Amniotic stem cell (primary cell): Measurements from ENCODE around the gene CHPT1.
"Not testable (repeated sequence)": the region's sequence is repeated elsewhere in the genome, so short reads cannot be mapped to it uniquely, and the experiment has no call there.

Experiments used
- DNase-seq: peaks from one replicate; lab custom pipeline; 2025; lab: John Stamatoyannopoulos, UW

CHPT1 gene

DNA sequence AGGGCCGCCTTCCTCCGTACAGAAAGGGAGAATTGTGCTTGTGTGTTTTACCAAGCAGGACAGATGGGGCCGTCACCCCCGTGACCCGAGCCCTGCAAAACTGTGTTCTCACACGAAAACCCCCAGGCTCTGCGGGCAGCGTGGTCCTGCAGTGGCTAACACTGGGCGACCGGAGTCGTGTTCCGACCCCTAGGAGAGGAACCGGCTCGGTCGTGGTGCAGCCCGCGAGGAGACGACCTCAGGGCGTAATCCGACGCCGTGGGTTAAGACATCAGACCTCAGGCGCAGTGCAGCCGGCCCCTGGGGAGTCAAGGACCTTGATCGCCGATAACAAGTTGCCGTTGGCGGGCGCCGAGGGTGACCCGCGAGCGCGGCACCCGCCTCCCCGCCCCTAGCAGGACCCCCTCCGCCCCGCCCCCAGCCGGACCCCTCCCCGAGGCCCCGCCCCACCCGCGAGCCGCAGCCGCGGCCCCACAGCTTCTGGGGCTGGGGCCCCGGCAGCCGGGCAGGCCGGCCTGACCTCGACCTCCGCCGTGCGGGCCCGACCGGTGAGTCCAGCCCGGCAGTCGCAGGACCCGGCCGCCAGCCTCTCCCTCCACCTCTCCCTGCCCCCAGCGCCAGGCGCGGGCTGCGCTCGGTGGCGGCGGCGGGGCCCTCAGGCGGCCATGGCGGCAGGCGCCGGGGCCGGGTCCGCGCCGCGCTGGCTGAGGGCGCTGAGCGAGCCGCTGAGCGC lies at the start of gene CHPT1:
TSS of gene CHPT1 (plus strand) at position 444 of the 733 bp plus-strand sequence. CDS start at position 666, 222 bp downstream.
- no peak for DNase-seq

DNA sequence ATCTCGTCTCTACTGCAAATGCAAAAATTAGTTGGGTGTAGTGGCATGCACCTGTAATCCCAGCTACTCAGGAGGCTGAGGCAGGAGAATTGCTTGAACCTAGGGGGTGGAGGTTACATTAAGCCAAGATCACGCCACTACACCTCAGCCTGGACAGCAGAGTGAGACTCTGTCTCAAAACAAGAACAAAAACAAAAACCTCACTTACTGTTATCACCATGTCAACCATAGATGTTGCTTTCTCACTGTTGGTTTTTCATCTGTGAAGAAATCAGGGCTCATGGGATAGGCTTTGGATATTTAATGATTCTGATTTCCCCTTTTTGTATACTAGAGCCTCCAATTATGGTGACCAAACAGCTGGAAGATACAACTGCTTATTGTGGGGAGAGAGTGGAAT lies 49.7 kb upstream of the CHPT1 start:
- no peak for DNase-seq

DNA sequence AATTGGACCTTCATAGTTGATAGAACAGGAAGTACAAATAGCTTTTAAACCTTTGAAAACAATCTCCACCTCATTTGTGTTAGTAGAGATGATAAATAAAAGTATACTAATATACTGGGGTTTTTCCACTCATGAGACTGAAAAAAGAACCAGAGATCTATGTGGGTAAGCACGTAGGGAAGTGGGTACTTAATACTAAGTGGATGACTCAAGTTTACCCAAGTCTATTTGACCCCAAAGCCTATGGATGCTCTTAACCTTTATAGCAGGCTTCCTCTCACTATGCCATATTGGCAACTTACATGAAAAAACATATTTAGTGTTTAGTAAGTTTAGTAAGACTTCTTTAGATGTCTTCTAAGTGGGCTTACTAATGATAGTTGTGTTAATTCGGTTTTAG lies 49.2 kb upstream of the CHPT1 start:
- no peak for DNase-seq

DNA sequence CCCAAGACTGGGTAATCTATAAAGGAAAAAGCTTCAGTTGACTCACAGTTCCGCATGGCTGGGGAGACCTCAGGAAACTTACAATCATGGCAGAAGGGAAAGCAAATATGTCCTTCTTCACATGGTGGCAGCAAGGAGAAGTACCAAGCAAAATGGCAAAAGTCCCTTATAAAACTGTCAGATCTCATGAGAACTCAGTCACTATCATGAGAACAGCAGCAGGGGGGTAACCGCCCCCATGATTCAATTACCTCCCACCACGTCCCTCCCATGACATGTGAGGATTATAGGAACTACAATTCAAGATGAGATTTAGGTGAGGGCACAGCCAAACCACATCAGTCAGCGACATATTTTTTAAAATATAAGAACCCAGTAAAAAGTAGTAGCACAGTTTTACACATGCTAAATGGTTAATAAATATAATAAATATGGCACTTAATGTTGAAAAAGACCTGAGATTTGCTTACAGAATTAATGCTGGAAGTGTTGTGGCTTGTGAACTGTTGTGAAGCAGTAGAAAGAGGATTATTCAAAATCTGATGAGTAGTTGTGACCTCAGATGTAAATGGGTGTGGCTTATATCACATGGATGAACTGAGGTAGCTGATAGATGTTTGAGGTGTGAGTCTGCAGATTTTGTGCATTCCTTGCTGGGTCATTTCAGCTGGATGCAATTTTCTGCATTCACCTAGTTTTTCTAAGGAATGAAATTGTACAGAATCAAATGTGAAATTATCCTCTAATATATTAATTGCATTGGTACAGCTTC lies 46.9 kb upstream of the CHPT1 start:
- DNase-seq: no peak

DNA sequence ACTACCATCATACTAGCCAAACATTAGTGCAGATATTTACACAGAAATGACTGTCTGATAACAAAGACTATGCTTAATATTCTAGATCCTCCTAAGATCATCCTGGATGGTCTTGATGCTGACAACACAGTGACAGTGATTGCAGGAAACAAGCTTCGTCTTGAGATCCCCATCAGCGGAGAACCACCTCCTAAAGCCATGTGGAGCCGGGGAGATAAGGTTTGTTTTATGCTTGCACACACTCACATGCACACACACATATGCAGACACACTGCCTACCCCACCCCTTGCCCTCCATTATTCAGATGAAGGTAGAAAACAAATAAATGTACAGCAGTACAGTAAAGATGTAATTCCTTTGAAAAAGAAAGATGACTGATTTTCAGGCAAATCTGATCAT lies 44.4 kb upstream of the CHPT1 start:
- DNase-seq: no peak

DNA sequence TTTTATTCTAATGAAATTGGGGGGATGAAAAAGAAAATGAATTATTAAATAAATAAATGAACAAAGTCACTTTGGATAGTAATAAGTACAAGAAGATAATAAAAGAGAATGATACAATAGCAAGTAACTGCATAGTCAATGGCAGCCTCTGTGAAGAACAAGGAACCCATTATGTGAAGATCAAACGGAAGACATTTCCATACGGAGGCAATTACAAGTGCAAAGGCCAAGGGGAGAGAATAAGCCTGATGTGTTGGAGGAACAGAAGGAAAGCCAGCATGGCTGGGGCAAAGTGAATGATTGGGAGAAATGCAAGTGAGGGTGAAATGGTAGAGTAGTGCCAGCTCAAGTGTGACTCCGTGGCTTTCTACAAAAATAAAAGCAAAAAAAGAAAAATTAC lies 43.9 kb upstream of the CHPT1 start:
- DNase-seq: no peak

DNA sequence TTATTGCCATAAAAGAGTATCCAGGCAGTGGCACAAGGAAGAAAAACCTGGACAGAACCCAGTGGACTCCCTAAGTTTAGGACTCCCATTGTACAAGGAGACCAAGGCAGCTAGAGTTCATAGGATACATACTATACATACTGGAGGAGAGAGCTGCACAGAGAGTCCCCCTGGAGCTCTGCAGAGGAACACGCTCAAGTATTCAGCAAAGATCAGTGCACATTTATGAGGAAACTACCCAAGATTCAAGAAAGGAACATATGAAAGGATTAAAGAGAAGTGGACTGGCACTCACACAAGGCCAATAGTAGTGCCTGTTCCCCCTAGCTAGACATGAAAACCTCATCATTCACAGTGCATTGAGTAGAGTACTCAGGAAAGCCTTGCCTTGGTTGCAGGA lies 43.0 kb upstream of the CHPT1 start:
- no peak for DNase-seq

DNA sequence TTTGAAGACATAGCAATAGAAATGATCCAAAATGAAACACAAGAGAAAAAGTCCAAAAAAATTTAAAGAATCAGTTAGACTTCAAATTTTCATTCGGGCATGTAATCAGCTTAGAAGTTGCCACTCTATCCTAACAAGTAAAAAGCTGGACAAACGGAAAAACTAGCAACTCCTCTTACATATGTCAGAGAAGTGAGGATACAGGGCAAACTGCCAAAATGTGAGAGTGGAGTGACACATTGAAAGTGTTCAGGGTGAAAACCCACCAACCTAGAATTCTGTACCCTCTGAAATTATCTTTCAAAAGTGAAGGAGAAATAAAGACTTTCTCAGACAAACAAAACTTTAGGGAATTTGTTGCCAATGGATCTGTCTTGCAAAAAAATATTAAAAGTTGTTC lies 42.0 kb upstream of the CHPT1 start:
- DNase-seq: no peak

DNA sequence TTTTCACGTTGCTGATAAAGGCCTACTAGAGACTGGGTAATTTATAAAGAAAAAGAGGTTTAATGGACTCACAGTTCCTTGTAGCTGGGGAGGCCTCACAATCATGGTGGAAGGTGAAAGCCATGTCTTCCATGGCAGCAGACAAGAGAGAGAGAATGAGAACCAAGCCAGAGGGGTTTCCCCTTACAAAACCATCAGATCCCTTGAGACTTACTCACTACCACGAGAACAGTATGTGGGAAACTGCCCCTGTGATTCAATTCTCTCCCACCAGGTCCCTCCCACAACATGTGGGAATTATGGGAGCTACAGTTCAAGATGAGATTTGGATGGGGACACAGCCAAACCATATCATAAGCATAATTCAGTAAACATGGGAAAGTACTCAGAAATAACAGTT lies 36.8 kb upstream of the CHPT1 start:
- not testable (repeated sequence) for DNase-seq

DNA sequence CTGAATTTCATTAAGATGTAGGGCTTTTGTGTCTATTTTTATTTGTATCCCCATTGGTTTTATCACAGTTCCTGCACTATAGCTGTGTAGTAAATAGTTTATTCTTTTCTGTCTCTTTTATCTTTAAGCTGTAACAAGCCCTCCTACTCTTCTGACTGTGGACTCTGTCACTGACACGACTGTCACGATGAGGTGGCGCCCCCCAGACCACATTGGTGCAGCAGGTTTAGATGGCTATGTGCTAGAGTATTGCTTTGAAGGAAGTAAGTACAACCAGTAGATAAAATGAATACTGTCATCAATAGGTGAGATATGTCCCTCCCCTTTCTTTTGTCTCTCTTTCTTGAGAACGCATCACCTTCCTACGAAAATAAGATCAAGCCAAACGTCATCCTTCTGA lies 34.1 kb upstream of the CHPT1 start:
- no peak for DNase-seq

DNA sequence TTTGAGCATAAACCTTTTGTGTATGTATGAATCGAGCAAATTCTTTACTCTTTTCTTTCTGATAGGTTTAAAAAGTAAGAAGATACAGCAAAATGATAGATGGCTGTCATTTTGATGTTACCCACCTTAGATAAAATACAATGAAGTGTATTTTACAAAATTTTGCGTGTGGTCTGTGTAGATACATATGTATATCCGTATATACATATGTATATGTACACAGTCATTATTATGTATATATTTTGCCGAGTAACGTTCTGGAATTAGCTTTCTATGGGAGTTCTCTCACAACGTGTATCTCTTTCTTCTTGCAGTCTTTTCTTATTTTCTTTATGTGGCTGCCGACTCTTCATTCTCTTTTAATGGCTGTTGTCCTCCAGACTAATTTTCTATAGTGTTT lies 32.4 kb upstream of the CHPT1 start:
- DNase-seq: no peak

DNA sequence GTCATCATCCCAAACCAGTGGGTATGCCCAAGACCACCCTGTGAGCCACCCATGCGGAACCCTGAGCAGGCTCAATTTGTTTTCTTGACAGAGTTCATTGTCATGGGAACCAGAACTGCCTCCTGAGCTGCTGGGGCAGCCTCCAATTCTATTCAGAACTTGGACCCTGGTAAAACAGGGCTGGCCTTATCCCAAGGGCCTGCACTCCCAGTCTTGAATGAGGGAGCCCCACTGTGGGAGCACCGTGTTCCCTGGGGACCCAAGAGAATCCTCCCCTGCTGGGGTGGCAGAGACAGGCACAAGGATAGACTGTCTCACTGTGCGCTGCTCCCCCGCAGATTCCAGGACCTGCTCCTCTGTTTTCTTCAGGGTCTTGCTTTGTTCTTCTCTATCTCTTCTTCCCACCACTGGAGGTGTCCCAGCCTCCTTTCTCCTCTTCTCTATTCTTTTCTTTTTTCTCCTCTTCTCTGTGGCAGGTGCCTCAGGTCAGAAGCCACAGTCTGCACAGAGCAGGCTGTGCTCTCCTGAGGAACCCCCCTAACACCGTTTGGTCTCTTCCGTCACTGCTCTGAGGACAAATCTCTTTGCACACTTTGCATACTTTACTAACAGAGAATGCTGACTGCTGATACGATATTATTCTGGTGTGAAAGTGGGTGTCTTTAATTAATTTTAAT lies 31.2 kb upstream of the CHPT1 start:
- DNase-seq: no peak

DNA sequence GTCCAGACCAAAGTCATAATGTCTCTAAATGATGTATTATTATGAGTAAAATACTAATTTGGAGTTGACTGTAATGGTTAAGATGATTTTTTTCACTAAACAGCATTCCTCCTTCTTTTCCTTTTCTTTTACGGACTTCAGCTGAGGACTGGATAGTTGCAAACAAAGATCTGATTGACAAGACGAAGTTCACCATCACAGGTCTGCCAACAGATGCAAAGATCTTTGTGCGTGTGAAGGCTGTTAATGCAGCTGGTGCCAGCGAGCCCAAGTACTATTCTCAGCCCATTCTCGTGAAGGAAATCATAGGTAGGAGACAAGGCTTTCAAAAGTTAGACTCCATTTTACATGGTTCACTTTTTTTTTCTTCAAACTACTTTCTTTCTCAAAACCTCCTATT lies 29.8 kb upstream of the CHPT1 start:
- DNase-seq: no peak

DNA sequence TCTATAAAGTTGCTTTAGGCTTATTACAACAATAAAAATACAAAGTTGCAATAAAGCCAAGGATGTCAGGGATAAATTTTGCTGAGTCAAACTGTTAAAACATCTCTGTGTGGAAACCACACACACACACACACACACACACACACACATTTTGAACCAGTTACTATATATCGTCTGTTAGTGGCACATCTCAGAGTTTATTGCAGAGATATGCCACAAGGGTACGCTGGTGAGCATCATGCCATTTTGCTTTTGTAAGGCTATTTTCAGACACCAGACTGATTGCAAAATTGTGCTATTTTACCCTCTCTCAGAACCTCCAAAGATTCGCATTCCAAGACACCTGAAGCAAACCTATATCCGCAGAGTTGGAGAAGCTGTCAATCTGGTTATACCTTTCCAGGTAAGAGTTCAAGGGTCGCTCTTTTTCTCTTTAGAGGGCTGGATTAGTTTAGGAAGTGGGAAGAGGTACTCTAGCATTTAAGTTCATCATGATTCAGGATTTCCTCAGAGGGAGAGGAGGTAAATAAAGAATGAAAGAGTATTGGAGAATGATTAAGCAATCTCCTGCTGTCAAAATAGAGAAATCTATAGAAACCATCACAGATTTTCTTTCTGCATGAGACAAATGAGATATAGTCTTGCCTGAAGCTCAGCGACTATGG lies 27.3 kb upstream of the CHPT1 start:
- DNase-seq: peak; percentile 13

DNA sequence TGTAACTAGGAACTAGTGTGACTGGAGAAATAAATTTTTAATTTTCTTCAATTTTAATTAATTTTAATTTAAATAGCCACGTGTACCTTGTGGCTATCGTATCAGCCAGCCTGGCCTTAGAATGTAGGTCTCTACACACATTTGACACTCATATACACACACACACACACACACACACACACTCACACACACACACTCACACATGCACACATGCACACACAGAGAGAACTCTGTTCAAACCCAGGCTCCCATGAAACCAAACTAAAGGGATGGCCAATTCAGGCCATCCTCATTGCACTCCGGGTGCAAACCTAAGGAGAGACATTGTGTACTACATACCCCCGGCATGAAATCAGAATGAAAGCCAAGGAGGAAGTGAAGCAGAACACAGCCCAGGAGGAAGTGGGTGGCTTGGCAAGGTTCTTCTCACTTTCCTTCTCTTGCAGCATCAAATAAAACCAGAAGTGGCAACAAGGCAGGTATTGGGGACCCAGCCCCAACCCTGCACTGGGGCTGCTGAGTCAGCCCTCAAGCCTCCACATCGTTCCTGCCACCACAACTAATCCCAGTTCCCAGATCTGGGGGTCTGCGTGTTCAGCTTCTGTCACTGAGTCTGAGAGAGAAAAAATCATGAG lies 26.2 kb upstream of the CHPT1 start:
- DNase-seq: no peak

DNA sequence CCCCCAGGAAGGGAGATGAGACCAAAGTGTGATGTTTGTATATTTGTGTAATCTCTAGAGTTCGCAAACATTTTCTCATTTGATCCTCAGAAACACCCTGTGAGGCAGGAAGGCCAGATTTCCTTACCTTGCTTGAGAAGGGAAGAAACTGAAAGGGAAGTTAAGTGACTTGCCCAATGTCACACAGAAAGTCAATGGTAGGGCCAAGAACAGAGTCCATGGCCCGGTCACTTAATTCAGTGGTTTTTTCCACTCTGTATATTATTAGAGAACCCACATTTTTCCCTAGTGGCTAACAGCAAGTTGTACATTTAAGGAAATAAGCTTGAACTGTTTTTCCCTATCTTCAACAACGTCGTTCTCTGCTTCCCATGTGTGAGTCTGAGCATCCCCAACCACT lies 25.6 kb upstream of the CHPT1 start:
- no peak for DNase-seq

DNA sequence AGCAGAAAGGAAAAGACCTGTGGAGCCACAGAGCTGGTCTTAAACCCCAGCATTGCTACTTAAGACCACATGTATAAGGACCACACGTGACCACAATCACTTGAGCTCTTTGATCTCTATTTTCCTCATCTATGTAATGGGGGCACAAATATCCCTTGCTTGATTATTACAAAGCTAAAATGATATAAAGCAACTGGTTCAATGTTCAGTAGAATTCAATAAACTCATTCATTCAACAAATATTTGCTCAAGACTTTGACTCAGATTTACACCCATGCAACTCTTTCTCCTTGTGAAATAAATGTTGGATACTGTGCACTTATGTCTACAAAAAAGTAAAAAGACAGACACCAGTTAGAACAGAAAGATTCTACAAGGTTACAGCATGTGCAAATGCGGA lies 21.9 kb upstream of the CHPT1 start:
- DNase-seq: no peak

DNA sequence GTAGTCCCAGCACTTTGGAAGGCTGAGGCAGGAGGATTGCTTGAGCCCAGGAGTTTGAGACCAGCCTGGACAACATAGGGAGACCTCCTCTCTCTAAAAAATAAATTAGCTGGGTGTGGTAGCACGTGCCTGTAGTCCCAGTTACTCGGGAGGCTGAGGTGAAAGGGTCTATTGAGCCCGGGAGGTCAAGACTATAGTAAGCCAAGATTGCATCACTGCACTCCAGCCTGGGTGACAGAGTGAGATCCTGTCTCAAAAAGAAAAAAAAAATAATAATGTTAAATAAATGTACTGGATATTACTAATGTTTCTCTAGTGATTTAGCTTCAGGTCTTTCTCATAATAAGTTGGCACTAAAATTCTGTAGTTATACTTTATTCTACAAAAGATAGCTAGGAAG lies 20.9 kb upstream of the CHPT1 start:
- DNase-seq: not testable (repeated sequence)

DNA sequence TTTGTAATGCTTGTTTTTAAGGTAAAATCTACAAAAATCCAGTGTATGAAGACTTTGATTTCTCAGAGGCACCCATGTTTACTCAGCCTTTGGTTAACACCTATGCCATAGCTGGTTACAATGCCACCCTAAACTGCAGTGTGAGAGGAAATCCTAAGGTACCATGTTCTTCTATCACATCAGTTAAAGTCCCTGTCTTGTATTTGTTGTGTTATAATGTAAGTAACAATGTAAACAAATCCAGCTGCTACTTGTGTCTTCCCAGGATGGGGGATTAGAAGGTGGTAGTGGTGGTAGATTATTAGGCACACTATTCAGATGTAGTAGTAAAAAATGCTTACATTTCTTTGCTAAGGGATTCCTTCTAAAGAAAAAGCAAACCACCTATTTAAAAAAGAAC lies 19.4 kb upstream of the CHPT1 start:
- no peak for DNase-seq

DNA sequence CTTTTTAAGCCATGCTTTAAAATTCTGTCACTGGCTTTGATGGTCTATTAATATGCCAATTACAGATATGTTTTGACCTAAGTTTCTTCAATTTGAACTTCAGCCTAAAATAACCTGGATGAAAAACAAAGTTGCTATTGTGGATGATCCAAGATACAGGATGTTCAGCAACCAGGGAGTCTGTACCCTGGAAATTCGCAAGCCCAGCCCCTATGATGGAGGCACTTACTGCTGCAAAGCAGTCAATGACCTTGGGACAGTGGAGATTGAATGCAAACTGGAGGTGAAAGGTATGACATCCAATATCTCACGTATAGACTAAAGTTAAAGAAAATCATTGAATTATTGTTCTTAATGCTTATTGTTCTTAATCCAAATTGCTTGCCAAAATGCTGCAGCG lies 17.2 kb upstream of the CHPT1 start:
- DNase-seq: no peak

DNA sequence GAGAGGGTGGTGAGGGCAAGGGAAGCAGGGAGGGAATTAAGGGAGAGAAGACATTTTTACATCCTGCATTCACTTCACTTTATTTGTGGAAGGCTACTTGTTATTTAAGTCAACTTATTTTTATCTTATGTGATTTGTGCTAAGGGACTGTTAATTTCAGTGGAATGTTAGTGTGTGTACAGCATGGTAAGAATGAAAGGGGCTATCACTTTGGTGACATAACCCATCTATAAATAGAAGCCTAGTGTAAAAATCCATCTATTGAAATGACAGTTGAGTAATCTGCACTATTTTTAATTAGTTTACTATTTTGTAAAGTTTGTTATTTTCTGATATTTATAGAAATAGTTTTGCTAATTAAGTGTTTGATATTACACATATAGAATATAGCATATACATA lies 16.8 kb upstream of the CHPT1 start:
- DNase-seq: no peak

DNA sequence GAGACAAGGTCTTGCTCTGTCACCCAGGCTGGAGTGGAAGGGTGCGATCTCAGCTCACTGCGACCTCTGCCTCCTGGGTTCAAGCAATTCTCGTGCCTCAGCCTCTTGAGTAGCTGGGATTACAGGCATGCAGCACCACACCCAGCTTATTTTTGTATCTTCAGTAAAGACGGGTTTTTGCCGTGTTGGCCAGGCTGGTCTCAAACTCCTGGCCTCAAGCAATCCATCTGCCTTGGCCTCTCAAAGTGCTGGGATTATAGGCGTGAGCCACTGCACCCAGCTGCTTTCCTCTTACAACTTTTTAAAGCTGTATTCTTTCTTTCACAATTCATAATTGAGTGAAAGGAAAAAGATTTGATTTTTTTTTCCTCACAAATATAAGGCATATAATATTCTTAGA lies 15.8 kb upstream of the CHPT1 start:
- not testable (repeated sequence) for DNase-seq
